ENCODE data around the gene SERGEF.

- TF ChIP-seq CTCF (IDR thresholded peaks at IDR 0.05) = no peak
- no peak for TF ChIP-seq POLR2A (IDR thresholded peaks at IDR 0.05)
Measured at GRCh38 chr11:17846852-17847453, 165.9 kb downstream of the SERGEF start.
